ENCODE results near the gene FBXW7.

DNA sequence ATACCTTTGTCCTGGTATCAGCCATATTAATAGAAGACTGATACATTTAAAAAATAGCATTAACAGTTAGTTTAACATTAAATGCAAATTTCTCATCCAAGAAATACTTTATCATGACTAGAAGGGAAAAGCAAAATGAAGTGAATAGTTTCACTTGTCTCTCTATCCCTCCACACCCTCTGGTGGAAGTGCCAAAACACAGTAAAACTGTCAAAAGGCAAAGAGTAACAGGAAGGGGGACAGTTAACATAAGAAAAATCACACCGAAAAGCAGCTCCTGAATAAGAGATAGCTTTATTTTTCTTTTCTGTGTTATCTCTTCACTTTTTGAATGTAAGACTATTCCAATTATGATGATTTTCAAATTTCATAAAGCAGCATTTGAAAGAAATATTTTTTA, 187.2 kb downstream of the FBXW7 start:
- TF ChIP-seq, protein P1, sequence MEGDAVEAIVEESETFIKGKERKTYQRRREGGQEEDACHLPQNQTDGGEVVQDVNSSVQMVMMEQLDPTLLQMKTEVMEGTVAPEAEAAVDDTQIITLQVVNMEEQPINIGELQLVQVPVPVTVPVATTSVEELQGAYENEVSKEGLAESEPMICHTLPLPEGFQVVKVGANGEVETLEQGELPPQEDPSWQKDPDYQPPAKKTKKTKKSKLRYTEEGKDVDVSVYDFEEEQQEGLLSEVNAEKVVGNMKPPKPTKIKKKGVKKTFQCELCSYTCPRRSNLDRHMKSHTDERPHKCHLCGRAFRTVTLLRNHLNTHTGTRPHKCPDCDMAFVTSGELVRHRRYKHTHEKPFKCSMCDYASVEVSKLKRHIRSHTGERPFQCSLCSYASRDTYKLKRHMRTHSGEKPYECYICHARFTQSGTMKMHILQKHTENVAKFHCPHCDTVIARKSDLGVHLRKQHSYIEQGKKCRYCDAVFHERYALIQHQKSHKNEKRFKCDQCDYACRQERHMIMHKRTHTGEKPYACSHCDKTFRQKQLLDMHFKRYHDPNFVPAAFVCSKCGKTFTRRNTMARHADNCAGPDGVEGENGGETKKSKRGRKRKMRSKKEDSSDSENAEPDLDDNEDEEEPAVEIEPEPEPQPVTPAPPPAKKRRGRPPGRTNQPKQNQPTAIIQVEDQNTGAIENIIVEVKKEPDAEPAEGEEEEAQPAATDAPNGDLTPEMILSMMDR (IDR thresholded peaks at IDR 0.05) = no peak
- no peak for TF ChIP-seq POLR2AphosphoS5 (IDR thresholded peaks at IDR 0.05; ENCODE audit: insufficient read depth in 1 of 2, low read depth in 1 of 2)
